GM12878 (cell line): Measurements from ENCODE around the gene MSRB1. TPM values are rescaled to one million over a fixed set of nuclear protein-coding genes. Genes with fewer than 3 reads are reported as not detected.

Source experiments
- ATF7 ChIP-seq: fragments of 450-650 bp; IDR thresholded peaks from 2 replicates; pipeline ENCODE4 v1.6.1; 2016; ENCODE audit warnings: low read depth, mild to moderate bottlenecking
- BACH1 ChIP-seq: fragments of 450-650 bp; IDR thresholded peaks from 2 replicates; pipeline ENCODE4 v1.6.1; 2017; ENCODE audit warnings: mild to moderate bottlenecking, borderline replicate concordance
- BHLHE40 ChIP-seq, 2 experiments: fragments of 450-650 bp in 1 of 2; IDR thresholded peaks; 2 replicates each; pipeline ENCODE4 v1.6.1; 2011 to 2017; ENCODE audit warnings: low read depth in 2 of 2, borderline replicate concordance in 1 of 2, improper control_type of control experiment in 1 of 2, low read length in 1 of 2, mild to moderate bottlenecking in 1 of 2
- BMI1 ChIP-seq: fragments of 450-650 bp; IDR thresholded peaks from 2 replicates; pipeline ENCODE4 v1.6.1; 2016; ENCODE audit warnings: mild to moderate bottlenecking, moderate library complexity, borderline replicate concordance
- BRCA1 ChIP-seq: IDR thresholded peaks from 2 replicates; pipeline ENCODE4 v1.6.1; 2011; ENCODE audit warnings: low read depth, low read length, improper control_type of control experiment
- CREB1 ChIP-seq: IDR thresholded peaks from 2 replicates; pipeline ENCODE4 v1.6.1; 2012; ENCODE audit warnings: low read depth, mild to moderate bottlenecking, inconsistent platforms
- DPF2 ChIP-seq: fragments of 450-650 bp; IDR thresholded peaks from 2 replicates; pipeline ENCODE4 v1.6.1; 2017; ENCODE audit warnings: mild to moderate bottlenecking
- FOXK2 ChIP-seq: fragments of 450-650 bp; IDR thresholded peaks from 2 replicates; pipeline ENCODE4 v1.6.1; 2017; ENCODE audit warnings: mild to moderate bottlenecking, moderate library complexity
- GABPA ChIP-seq: IDR thresholded peaks from 2 replicates; pipeline ENCODE4 v1.6.1; 2014; ENCODE audit warnings: antibody characterized with exemption, low read depth, mild to moderate bottlenecking, inconsistent platforms
- GATAD2B ChIP-seq: fragments of 450-650 bp; conservative IDR thresholded peaks from 2 replicates; pipeline ENCODE4 v1.6.1; 2017; ENCODE audit warnings: low read depth, mild to moderate bottlenecking, moderate library complexity
- HDAC2 ChIP-seq: fragments of 200-600 bp; sonication (generic); IDR thresholded peaks from 2 replicates; pipeline ENCODE4 v1.6.1; 2017
- HDAC6 ChIP-seq: fragments of 200-600 bp; sonication (generic); IDR thresholded peaks from one replicate; pipeline ENCODE4 v1.8.0; 2017; ENCODE audit warnings: antibody characterized with exemption; ENCODE audit not compliant: unreplicated experiment
- IKZF2 ChIP-seq, 2 experiments: fragments of 450-650 bp; IDR thresholded peaks; 2 replicates each; pipeline ENCODE4 v1.6.1; 2017; ENCODE audit warnings: mild to moderate bottlenecking in 2 of 2, moderate library complexity in 2 of 2
- MEF2A ChIP-seq: IDR thresholded peaks from 2 replicates; pipeline ENCODE4 v1.6.1; 2011; ENCODE audit warnings: low read depth, mild to moderate bottlenecking, low read length, moderate library complexity; ENCODE audit not compliant: insufficient read depth
- NBN ChIP-seq: fragments of 450-650 bp; IDR thresholded peaks from 2 replicates; pipeline ENCODE4 v1.6.1; 2016
- NFIC ChIP-seq: IDR thresholded peaks from 2 replicates; pipeline ENCODE4 v1.6.1; 2012; ENCODE audit warnings: low read depth, mild to moderate bottlenecking, inconsistent platforms, low read length, moderate library complexity
- NFYA ChIP-seq: IDR thresholded peaks from 2 replicates; pipeline ENCODE4 v1.6.1; 2011; ENCODE audit warnings: low read depth, mild to moderate bottlenecking, low read length, improper control_type of control experiment, borderline replicate concordance
- NR2F1 ChIP-seq: fragments of 450-650 bp; conservative IDR thresholded peaks from 2 replicates; pipeline ENCODE4 v1.6.1; 2017; ENCODE audit warnings: mild to moderate bottlenecking
- PBX3 ChIP-seq: IDR thresholded peaks from 2 replicates; pipeline ENCODE4 v1.6.1; 2011; ENCODE audit warnings: mild to moderate bottlenecking, low read depth, low read length, moderate library complexity; ENCODE audit not compliant: insufficient replicate concordance
- POLR2AphosphoS5 ChIP-seq: IDR thresholded peaks from 2 replicates; pipeline ENCODE4 v1.6.1; 2011; ENCODE audit warnings: mild to moderate bottlenecking, low read length, inconsistent platforms
- RB1 ChIP-seq: fragments of 450-650 bp; formaldehyde crosslinking; IDR thresholded peaks from 2 replicates; pipeline ENCODE4 v1.6.1; 2017; ENCODE audit warnings: mild to moderate bottlenecking, borderline replicate concordance
- RCOR1 ChIP-seq: conservative IDR thresholded peaks from 2 replicates; pipeline ENCODE4 v1.6.1; 2012; ENCODE audit warnings: low read depth, low read length, improper control_type of control experiment
- RUNX3 ChIP-seq: IDR thresholded peaks from 2 replicates; pipeline ENCODE4 v1.6.1; 2012; ENCODE audit warnings: low read length, inconsistent platforms
- SIX5 ChIP-seq: IDR thresholded peaks from 2 replicates; pipeline ENCODE4 v1.6.1; 2011; ENCODE audit warnings: mild to moderate bottlenecking, low read depth, low read length, moderate library complexity; ENCODE audit not compliant: severe bottlenecking
- SMAD5 ChIP-seq: IDR thresholded peaks from 2 replicates; pipeline ENCODE4 v1.6.1; 2016; ENCODE audit warnings: antibody characterized with exemption, low read depth
- SMARCA5 ChIP-seq: fragments of 450-650 bp; IDR thresholded peaks from 2 replicates; pipeline ENCODE4 v1.6.1; 2017; ENCODE audit warnings: mild to moderate bottlenecking
- SMC3 ChIP-seq: IDR thresholded peaks from 2 replicates; pipeline ENCODE4 v1.6.1; 2011; ENCODE audit warnings: low read length, improper control_type of control experiment, borderline replicate concordance
- SPI1 ChIP-seq: IDR thresholded peaks from 2 replicates; pipeline ENCODE4 v1.6.1; 2011; ENCODE audit warnings: low read depth, mild to moderate bottlenecking, low read length, moderate library complexity, borderline replicate concordance; ENCODE audit not compliant: insufficient read depth
- TAF1 ChIP-seq: IDR thresholded peaks from 2 replicates; pipeline ENCODE4 v1.6.1; 2011; ENCODE audit warnings: mild to moderate bottlenecking, low read depth, low read length, borderline replicate concordance
- TCF7 ChIP-seq: IDR thresholded peaks from 2 replicates; pipeline ENCODE4 v1.6.1; 2014; ENCODE audit warnings: antibody characterized with exemption, borderline replicate concordance
- YBX1 ChIP-seq: fragments of 450-650 bp; IDR thresholded peaks from 2 replicates; pipeline ENCODE4 v1.6.1; 2016; ENCODE audit warnings: antibody characterized with exemption
- ZBED1 ChIP-seq: IDR thresholded peaks from 2 replicates; pipeline ENCODE4 v1.6.1; 2016; ENCODE audit warnings: borderline replicate concordance
- ZNF207 ChIP-seq: fragments of 450-650 bp; IDR thresholded peaks from 2 replicates; pipeline ENCODE4 v1.6.1; 2014; ENCODE audit warnings: antibody characterized with exemption, mild to moderate bottlenecking, borderline replicate concordance
- ZNF274 ChIP-seq: IDR thresholded peaks from one replicate; pipeline ENCODE4 v1.8.0; 2011; ENCODE audit not compliant: insufficient read length, insufficient read depth
- ZZZ3 ChIP-seq: IDR thresholded peaks from 2 replicates; pipeline ENCODE4 v1.6.1; 2011; ENCODE audit warnings: low read depth; ENCODE audit not compliant: control insufficient read depth, insufficient read length
- polyA plus RNA-seq, 11 experiments: library from polyadenylated mRNA; depleted of rRNA in 4 of 11; unstranded in 6 of 11; stranded (reverse) in 5 of 11; fragments of >200 nt; fragmentation: Nextera tagmentation in 4 of 11; fragmentation: Illumina TruSeq in 1 of 11; extraction: Ambion mirVana in 4 of 11; extraction: Trizol in 1 of 11; gene quantifications; 1 replicate in 1 of 11; 2 replicates in 10 of 11; pipeline versions ENCODE4 v1.2.1 to v1.2.3, GENCODE V29; 2011 to 2016; ENCODE audit warnings: inconsistent platforms in 2 of 11, missing spikeins in 2 of 11, low read depth in 1 of 11
- total RNA-seq, 4 experiments: library from RNA; depleted of rRNA in 3 of 4; stranded (reverse); fragments of >200 nt in 3 of 4; fragmentation: Illumina TruSeq in 1 of 4; extraction: Trizol in 1 of 4; gene quantifications; 2 replicates each; pipeline versions ENCODE4 v1.2.1 to v1.2.3, GENCODE V29; 2013 to 2021

Gene MSRB1
- total and polyA plus RNA-seq, 10 of the 15 experiments (the other 5 are each of a cell fraction or from before 2014, with no cell fraction given), result 5.1 to 48.6 (median 25.7) TPM

- TF ChIP-seq ATF7, result peak; percentile 92
- TF ChIP-seq ZNF274, result no peak
- no peak for TF ChIP-seq RCOR1
- peak; percentile 67 for TF ChIP-seq DPF2
- TF ChIP-seq YBX1, result no peak
- no peak for TF ChIP-seq ZNF207
- no peak; the same call in 1 of the 2 replicates for TF ChIP-seq GATAD2B
- TF ChIP-seq SIX5, result no peak
- TF ChIP-seq RUNX3, result no peak
- TF ChIP-seq POLR2AphosphoS5, result no peak
- TF ChIP-seq GABPA, result no peak
- TF ChIP-seq SPI1, result no peak
- 0 out of 2 replicates have a peak, but pooled peaks have one; percentile 14 for TF ChIP-seq BACH1
- no peak for TF ChIP-seq TCF7
- TF ChIP-seq BHLHE40 (IDR thresholded peaks at IDR 0.05; ENCODE audit: borderline replicate concordance in 1 of 2, low read depth in 2 of 2, low read length in 1 of 2), result peak in 1 of 2 experiments; percentile 44; a peak in 1 of 4 replicates
- no peak for TF ChIP-seq PBX3
- TF ChIP-seq HDAC2, result no peak
- no peak for TF ChIP-seq HDAC6
- no peak for TF ChIP-seq NR2F1
- 0 out of 4 replicates have a peak, but pooled peaks of 1 of the 2 experiments have one; percentile 24 for TF ChIP-seq IKZF2 (IDR thresholded peaks at IDR 0.05)
- no peak for TF ChIP-seq SMAD5
- no peak for TF ChIP-seq NFIC
- 0 out of 2 replicates have a peak, but pooled peaks have one; percentile 7 for TF ChIP-seq RB1
- no peak for TF ChIP-seq MEF2A
- 0 out of 2 replicates have a peak, but pooled peaks have one; percentile 43 for TF ChIP-seq SMARCA5
- peak; percentile 59; the same call in 1 of the 2 replicates for TF ChIP-seq CREB1
- no peak for TF ChIP-seq BRCA1
- no peak for TF ChIP-seq SMC3
- TF ChIP-seq ZZZ3, result no peak
- no peak for TF ChIP-seq BMI1
- no peak for TF ChIP-seq ZBED1
- TF ChIP-seq NBN, result peak; percentile 18; the same call in 1 of the 2 replicates
- no peak for TF ChIP-seq FOXK2
- 0 out of 2 replicates have a peak, but pooled peaks have one; percentile 21 for TF ChIP-seq TAF1
- TF ChIP-seq NFYA, result no peak
These were observed 47.5 kb upstream of the MSRB1 start (continued) for GRCh38 chr16:1990351-1991134.
